ENCODE data around the gene GRM8.

GRM8 gene

GRCh38 chr7:126768836-126769235, 483.9 kb downstream of the GRM8 start:
- TF ChIP-seq EZH2 (IDR thresholded peaks at IDR 0.05; ENCODE audit: borderline replicate concordance, low read length) = no peak
- TF ChIP-seq, protein P1, sequence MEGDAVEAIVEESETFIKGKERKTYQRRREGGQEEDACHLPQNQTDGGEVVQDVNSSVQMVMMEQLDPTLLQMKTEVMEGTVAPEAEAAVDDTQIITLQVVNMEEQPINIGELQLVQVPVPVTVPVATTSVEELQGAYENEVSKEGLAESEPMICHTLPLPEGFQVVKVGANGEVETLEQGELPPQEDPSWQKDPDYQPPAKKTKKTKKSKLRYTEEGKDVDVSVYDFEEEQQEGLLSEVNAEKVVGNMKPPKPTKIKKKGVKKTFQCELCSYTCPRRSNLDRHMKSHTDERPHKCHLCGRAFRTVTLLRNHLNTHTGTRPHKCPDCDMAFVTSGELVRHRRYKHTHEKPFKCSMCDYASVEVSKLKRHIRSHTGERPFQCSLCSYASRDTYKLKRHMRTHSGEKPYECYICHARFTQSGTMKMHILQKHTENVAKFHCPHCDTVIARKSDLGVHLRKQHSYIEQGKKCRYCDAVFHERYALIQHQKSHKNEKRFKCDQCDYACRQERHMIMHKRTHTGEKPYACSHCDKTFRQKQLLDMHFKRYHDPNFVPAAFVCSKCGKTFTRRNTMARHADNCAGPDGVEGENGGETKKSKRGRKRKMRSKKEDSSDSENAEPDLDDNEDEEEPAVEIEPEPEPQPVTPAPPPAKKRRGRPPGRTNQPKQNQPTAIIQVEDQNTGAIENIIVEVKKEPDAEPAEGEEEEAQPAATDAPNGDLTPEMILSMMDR (IDR thresholded peaks at IDR 0.05; ENCODE audit: low read length) = no peak
- Histone ChIP-seq H3K9ac (ENCODE audit: low read length) (no peak overlapping the region), H3K4me3 (ENCODE audit: low read depth, low read length, poor library complexity, severe bottlenecking) (no peak overlapping the region)

DNA sequence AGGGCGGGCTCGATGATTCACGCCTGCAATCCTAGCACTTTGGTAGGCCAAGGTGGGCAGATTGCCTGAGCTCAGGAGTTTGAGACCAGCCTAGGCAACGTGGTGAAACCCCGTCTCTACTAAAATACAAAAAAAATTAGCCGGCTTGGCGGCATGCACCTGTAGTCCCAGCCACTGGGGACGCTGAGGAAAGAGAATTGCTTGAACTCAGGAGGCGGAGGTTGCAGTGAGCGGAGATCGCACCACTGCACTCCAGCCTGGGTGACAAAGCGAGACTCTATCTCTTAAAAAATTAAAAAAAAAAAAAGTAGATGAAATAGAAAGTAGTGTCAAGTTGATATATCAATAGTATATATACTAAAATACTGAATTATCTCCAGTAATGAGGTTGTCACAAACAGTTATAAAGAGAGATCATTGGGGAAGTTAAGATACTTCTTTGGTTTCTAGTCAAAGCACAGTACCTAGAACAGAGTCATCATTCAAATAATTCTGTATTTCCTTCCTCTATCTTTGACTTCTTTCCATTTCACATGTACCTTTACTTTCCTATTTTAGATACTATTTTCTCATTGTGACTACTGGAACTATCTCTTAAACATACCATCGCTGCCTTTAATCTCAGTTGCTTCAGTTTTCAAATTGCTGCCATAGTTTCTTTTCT, 491.7 kb downstream of the GRM8 start:
- no peaks in the 10 kb centered on the region for H3K27me3 ChIP-seq (ENCODE audit: insufficient read depth, low read length)
- H3K36me3 ChIP-seq (ENCODE audit: insufficient read depth, low read length) = no peaks in the 10 kb centered on the region
- no peak overlapping the region for H3K9ac ChIP-seq (ENCODE audit: low read length)
- no peaks in the 10 kb centered on the region for H3F3A ChIP-seq (ENCODE audit: insufficient read depth, low read length)
- no peak overlapping the region for H3K4me3 ChIP-seq (ENCODE audit: low read depth, low read length, poor library complexity, severe bottlenecking)
- no peak overlapping the region for H2AFZ ChIP-seq (ENCODE audit: low read length)
- H3K4me2 ChIP-seq (ENCODE audit: low read length) = no peak overlapping the region
- no peaks in the 10 kb centered on the region for H4K20me1 ChIP-seq (ENCODE audit: insufficient read depth, low read length)
- H3K79me2 ChIP-seq (ENCODE audit: insufficient read depth, low read length) = no peaks in the 10 kb centered on the region
- no peaks in the 10 kb centered on the region for H3K9me2 ChIP-seq (ENCODE audit: low read depth, low read length)
- no peaks in the 10 kb centered on the region for H3K9me3 ChIP-seq (ENCODE audit: low read length)
- H3K27ac ChIP-seq (ENCODE audit: low read depth, low read length, poor library complexity, severe bottlenecking) = no peak overlapping the region
- H3K4me1 ChIP-seq (ENCODE audit: insufficient read depth, low read length, severe bottlenecking) = no peaks in the 10 kb centered on the region
- TF ChIP-seq EZH2 (IDR thresholded peaks at IDR 0.05; ENCODE audit: borderline replicate concordance, low read length) = no peak
- TF ChIP-seq, protein P1 (IDR thresholded peaks at IDR 0.05; ENCODE audit: low read length) = no peak

More at GRCh38 chr7:126768836-126769235, 483.9 kb downstream of the GRM8 start:
- Histone ChIP-seq H3K4me2 (ENCODE audit: low read length) (no peak overlapping the region), H3K27ac (ENCODE audit: low read depth, low read length, poor library complexity, severe bottlenecking) (no peak overlapping the region), H2AFZ (ENCODE audit: low read length) (no peak overlapping the region), H3K27me3 (ENCODE audit: insufficient read depth, low read length) (no peaks in the 10 kb centered on the region), H4K20me1 (ENCODE audit: insufficient read depth, low read length) (no peaks in the 10 kb centered on the region), H3K9me3 (ENCODE audit: low read length) (no peaks in the 10 kb centered on the region), H3F3A (ENCODE audit: insufficient read depth, low read length) (no peaks in the 10 kb centered on the region), H3K9me2 (ENCODE audit: low read depth, low read length) (no peaks in the 10 kb centered on the region), H3K79me2 (ENCODE audit: insufficient read depth, low read length) (no peaks in the 10 kb centered on the region), H3K4me1 (ENCODE audit: insufficient read depth, low read length, severe bottlenecking) (no peaks in the 10 kb centered on the region), H3K36me3 (ENCODE audit: insufficient read depth, low read length) (no peaks in the 10 kb centered on the region)

- no peaks in the 10 kb centered on the region for H3F3A ChIP-seq (ENCODE audit: insufficient read depth, low read length)
- H3K9ac ChIP-seq (ENCODE audit: low read length) = no peak overlapping the region
- H3K27ac ChIP-seq (ENCODE audit: low read depth, low read length, poor library complexity, severe bottlenecking) = no peak overlapping the region
- TF ChIP-seq EZH2 (IDR thresholded peaks at IDR 0.05; ENCODE audit: borderline replicate concordance, low read length) = no peak
- TF ChIP-seq, protein P1 (IDR thresholded peaks at IDR 0.05; ENCODE audit: low read length) = no peak
- no peak overlapping the region for H3K4me3 ChIP-seq (ENCODE audit: low read depth, low read length, poor library complexity, severe bottlenecking)
- H4K20me1 ChIP-seq (ENCODE audit: insufficient read depth, low read length) = no peaks in the 10 kb centered on the region
- H3K4me2 ChIP-seq (ENCODE audit: low read length) = no peak overlapping the region
- H3K9me3 ChIP-seq (ENCODE audit: low read length) = no peaks in the 10 kb centered on the region
- H3K27me3 ChIP-seq (ENCODE audit: insufficient read depth, low read length) = no peaks in the 10 kb centered on the region
- no peaks in the 10 kb centered on the region for H3K9me2 ChIP-seq (ENCODE audit: low read depth, low read length)
- no peaks in the 10 kb centered on the region for H3K79me2 ChIP-seq (ENCODE audit: insufficient read depth, low read length)
- H2AFZ ChIP-seq (ENCODE audit: low read length) = no peak overlapping the region
- H3K36me3 ChIP-seq (ENCODE audit: insufficient read depth, low read length) = no peaks in the 10 kb centered on the region
- H3K4me1 ChIP-seq (ENCODE audit: insufficient read depth, low read length, severe bottlenecking) = no peaks in the 10 kb centered on the region
Observed at GRCh38 chr7:126755381-126755780, 497.4 kb downstream of the GRM8 start.
